OCI-LY1 (cell line): ENCODE measurements around the gene ADSL.

Experiments used
- EZH2 ChIP-seq: fragments of 200-600 bp; sonication (generic), shearing (Covaris generic); IDR thresholded peaks from 2 replicates; pipeline ENCODE4 v1.8.0; 2017; ENCODE audit warnings: borderline replicate concordance, mixed run types, mild to moderate bottlenecking, antibody characterized with exemption, low read length, moderate library complexity, mixed read lengths
- TF ChIP-seq, protein P1 (sequence below): fragments of 200-600 bp; sonication (generic), shearing (Covaris generic); IDR thresholded peaks from 2 replicates; pipeline ENCODE4 v1.5.1; 2017; ENCODE audit warnings: mild to moderate bottlenecking, antibody characterized with exemption, low read length, moderate library complexity, mixed read lengths

DNA sequence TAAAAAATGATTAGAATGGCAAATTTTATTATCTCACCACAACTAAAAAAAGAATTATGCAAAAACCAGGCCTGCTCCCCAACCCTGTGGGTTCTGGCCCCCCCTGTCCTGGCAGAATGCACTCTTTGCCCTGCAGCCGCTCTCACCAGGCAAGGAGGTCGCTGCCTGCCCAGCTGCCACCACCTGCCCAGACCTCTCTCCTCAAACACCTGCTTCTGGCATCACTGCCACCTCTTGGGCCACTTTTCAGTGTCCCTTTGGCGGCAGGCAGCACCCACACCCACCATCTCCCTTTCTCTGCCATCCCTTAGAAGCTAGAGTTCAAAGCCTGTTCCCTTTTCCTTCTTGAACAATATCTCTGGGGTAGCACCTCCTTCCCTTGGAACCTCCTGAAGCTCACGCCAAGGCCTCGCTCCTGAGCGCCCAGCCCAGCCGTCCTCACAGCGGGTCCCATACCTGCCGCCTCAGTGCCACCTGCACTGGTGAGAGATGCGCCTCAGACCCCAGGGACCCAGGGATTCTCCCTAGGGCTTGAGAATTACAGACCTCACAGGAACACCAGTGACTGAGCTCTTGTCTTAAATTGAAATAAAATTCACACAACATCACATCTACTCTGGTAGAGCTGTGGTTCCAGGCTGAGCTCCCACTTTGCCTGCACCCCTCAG is 68.7 kb downstream of the ADSL start:
- TF ChIP-seq EZH2 = no peak
- TF ChIP-seq, protein P1, sequence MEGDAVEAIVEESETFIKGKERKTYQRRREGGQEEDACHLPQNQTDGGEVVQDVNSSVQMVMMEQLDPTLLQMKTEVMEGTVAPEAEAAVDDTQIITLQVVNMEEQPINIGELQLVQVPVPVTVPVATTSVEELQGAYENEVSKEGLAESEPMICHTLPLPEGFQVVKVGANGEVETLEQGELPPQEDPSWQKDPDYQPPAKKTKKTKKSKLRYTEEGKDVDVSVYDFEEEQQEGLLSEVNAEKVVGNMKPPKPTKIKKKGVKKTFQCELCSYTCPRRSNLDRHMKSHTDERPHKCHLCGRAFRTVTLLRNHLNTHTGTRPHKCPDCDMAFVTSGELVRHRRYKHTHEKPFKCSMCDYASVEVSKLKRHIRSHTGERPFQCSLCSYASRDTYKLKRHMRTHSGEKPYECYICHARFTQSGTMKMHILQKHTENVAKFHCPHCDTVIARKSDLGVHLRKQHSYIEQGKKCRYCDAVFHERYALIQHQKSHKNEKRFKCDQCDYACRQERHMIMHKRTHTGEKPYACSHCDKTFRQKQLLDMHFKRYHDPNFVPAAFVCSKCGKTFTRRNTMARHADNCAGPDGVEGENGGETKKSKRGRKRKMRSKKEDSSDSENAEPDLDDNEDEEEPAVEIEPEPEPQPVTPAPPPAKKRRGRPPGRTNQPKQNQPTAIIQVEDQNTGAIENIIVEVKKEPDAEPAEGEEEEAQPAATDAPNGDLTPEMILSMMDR = peak; percentile 9; the same call in 1 of the 2 replicates
